ENCODE data around the gene LTO1.

Gene LTO1

GRCh38 chr11:69618237-69618636 lies 56.9 kb downstream of the LTO1 start:
- no peak overlapping the region for H3K27ac ChIP-seq
- no peak for TF ChIP-seq ZFX (IDR thresholded peaks at IDR 0.05; ENCODE audit: borderline replicate concordance)
- TF ChIP-seq, protein P1, sequence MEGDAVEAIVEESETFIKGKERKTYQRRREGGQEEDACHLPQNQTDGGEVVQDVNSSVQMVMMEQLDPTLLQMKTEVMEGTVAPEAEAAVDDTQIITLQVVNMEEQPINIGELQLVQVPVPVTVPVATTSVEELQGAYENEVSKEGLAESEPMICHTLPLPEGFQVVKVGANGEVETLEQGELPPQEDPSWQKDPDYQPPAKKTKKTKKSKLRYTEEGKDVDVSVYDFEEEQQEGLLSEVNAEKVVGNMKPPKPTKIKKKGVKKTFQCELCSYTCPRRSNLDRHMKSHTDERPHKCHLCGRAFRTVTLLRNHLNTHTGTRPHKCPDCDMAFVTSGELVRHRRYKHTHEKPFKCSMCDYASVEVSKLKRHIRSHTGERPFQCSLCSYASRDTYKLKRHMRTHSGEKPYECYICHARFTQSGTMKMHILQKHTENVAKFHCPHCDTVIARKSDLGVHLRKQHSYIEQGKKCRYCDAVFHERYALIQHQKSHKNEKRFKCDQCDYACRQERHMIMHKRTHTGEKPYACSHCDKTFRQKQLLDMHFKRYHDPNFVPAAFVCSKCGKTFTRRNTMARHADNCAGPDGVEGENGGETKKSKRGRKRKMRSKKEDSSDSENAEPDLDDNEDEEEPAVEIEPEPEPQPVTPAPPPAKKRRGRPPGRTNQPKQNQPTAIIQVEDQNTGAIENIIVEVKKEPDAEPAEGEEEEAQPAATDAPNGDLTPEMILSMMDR (IDR thresholded peaks at IDR 0.05): no peak

- TF ChIP-seq ZFX (IDR thresholded peaks at IDR 0.05; ENCODE audit: borderline replicate concordance): no peak
- TF ChIP-seq, protein P1 (IDR thresholded peaks at IDR 0.05): no peak
- no peak overlapping the region for H3K27ac ChIP-seq
Measured at GRCh38 chr11:69617682-69618081, 57.5 kb downstream of the LTO1 start.

- no peak for TF ChIP-seq ZFX (IDR thresholded peaks at IDR 0.05; ENCODE audit: borderline replicate concordance)
- TF ChIP-seq, protein P1 (IDR thresholded peaks at IDR 0.05): no peak
Measured at GRCh38 chr11:69617220-69617619, 57.9 kb downstream of the LTO1 start.

More at GRCh38 chr11:69617220-69617619, 57.9 kb downstream of the LTO1 start:
- no peak overlapping the region for H3K27ac ChIP-seq
